ENCODE results near the gene SLIT3.
A peak's percentile ranks its signal among the peaks of the same experiment; 100 is the strongest.

Gene SLIT3

DNA sequence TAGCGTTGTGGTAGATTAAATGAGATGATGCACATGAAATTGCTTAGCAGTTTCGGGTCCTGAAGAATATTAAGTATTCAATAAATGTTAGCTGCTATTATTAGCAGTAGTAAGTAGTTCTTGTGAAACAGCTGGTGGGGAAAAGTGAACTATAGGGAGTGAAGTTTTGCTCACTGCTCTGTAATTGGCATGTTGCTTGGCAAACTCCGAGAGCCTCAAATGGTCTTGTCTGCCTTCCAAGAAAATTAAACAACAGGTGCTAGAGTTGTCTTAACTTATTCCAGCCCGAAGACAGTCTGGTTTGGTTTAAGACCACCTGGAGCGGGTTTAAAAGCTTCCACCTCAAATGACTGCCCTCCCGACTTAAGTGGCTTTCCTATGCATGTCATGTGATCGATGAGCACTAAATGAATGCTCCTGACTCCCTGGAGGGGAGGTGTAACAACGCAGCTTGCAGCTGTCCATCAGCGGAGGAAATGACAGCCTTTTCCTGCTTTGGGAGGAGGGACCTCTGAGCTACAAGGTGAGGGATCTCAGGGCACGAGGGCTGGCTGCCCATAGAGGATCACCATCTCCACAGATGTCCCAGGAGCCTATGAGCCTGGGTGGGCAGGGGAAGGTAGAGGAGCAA, 518.9 kb downstream of the SLIT3 start:
- DNase-seq: peak; percentile 70

GRCh38 chr5:168780888-168781287, 520.1 kb downstream of the SLIT3 start:
- DNase-seq: no peak

GRCh38 chr5:168779333-168779732, 521.6 kb downstream of the SLIT3 start:
- DNase-seq: peak; percentile 7

DNA sequence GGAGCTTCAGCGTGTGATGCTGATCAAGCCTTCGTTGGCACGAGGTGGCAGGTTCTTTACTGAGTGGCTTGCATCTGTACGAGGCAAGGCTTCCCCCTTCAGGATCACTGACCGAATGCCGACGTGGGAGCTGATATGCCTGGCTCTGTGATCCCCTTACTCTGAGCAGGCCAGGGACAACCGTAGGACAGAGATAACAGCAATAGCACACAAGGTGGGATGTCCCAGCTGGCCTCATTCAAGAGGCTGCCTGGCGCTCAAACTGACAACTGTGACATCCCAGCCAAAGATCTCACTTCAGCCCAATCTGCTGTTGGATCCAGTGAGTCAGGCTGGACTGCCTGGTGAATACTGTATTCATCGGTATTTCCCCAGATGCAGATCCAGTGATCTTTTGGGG, 522.4 kb downstream of the SLIT3 start:
- no peak for DNase-seq

DNA sequence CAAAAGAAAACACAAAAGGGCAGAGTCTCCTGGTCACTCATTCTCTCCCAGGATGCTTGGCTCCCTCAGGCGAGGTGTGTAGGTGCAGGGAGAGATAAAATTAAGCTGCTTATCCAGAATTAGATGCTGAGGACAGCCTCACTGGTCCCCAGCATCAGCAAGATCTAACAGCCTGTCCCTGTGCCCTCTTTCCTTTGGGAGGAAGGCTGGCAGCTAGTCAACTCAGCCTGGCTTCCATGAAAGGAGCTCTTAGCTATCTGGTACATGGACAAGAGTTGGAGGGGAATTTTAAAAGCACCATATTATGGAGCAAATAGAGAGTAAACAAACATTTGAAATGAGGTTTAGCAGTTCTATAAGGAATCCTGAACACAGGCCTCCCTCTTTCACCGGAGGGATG, 523.3 kb downstream of the SLIT3 start:
- no peak for DNase-seq

- DNase-seq: no peak
Observed at GRCh38 chr5:168776070-168776469, 524.9 kb downstream of the SLIT3 start.

- no peak for DNase-seq
Observed at GRCh38 chr5:168773226-168773625, 527.7 kb downstream of the SLIT3 start.

GRCh38 chr5:168772316-168772961, 528.5 kb downstream of the SLIT3 start:
- no peak for DNase-seq

GRCh38 chr5:168771678-168772077, 529.3 kb downstream of the SLIT3 start:
- no peak for DNase-seq

GRCh38 chr5:168770996-168771395, 529.9 kb downstream of the SLIT3 start:
- no peak for DNase-seq

DNA sequence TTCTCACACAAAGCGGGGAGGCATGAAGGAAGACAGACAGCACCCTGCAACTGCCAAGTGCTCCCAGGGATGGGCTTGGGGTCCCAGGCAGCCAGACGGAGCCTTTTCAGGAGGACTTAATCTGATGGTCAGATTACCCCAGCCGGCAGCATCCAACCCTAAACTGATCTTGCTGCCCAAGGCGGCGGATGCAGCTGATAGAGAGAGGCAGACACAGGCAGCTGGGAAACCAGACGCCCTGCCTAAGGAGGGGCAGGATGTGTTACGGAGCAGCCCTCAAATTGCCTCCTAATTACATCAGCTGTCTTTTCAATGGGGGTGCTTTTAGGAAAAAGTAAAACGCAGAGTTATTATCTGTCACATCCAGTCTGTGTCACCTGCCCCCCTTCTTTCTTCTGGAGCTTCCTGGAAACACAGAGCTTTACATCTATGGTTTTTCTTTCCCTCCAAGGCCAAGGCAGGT, 530.9 kb downstream of the SLIT3 start:
- DNase-seq: no peak

DNA sequence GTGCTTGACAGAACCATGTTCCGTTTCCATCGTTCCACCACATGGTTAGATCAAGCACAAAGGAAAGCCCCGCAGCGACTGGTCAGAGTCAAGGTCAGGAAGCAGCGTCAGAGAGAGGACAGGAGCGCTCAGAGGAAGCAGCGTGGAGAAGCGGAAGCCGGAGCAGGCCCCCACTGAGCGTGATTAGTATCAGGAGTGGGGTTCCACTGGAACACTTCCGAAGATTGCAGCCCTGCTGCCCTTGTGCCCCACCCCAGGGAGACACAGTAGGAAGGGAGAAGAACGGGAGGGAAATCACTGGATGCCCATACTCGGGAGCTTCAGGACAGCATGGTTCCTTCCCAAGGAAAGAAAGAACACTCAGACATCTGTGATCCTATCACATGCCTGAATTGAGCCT, 532.8 kb downstream of the SLIT3 start:
- no peak for DNase-seq

- DNase-seq: no peak
Observed at GRCh38 chr5:168766426-168766700, 534.6 kb downstream of the SLIT3 start.

GRCh38 chr5:168765551-168766425, 535.2 kb downstream of the SLIT3 start:
- DNase-seq: peak; percentile 91

DNA sequence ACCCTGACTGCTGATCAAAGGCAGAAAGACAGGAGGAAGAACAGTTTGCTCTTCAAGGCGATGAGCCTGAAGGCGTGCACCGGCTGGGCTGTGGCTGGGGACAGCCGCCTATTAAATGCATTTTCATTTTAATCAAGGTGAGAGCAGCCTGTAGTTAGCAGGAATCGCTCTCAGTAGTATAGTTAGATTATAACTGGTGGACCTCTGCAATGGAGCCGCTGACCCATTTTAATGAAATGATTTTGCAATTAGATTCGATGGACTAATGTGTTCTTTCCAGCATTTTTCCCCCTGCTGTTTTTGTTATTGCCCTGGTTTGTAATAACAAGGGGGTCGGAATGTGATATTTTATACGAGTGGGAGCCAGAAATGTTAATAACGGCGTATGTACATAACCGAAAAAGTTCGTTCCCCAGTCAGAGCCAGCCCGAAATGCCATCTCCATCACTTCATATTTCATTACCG, 535.8 kb downstream of the SLIT3 start:
- no peak for DNase-seq

DNA sequence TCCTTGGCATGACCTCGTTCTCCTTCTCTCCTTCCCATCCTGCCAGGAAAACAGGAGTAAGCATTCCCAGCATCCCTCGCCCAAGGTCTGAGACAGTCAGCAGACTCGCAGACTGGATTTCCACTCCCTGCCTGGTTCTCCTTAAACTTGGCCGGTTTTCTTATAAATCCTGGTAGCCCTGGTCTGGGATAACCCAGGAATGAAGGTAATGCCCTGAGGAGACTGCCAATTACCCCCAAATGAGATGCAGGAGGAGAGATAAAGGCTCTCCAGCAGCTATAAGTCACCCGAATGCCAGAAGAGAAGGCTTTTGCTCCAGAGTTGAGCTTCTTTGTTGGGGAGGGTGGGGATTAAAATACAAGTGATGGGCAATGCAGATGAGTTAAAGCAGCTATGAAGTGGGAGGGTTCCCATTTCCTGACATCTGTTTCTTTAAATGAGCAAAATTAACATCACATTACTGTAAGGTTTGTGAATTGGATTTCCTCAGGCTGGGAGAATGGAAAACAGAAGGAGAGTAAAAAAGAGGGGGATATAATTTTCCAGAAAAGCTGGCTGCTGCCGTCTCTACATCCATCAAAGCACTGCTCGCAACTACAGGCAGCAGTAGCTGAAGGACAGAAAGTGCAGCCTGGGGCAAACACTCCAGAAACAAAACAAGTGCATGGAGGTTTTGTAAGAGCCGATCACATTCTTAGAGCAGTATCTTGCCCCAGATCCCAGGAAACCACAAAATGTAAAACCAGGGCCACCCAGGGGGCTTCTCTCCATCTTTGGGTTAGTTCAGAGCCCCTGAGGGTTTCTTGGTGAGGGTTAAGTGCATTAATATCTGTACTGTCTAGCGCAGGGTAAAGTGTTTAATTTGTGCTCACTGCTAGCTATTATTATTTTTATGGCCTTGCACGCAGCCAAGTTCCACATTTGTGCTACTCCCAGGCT, 544.2 kb downstream of the SLIT3 start:
- peak; percentile 77 for DNase-seq

DNA sequence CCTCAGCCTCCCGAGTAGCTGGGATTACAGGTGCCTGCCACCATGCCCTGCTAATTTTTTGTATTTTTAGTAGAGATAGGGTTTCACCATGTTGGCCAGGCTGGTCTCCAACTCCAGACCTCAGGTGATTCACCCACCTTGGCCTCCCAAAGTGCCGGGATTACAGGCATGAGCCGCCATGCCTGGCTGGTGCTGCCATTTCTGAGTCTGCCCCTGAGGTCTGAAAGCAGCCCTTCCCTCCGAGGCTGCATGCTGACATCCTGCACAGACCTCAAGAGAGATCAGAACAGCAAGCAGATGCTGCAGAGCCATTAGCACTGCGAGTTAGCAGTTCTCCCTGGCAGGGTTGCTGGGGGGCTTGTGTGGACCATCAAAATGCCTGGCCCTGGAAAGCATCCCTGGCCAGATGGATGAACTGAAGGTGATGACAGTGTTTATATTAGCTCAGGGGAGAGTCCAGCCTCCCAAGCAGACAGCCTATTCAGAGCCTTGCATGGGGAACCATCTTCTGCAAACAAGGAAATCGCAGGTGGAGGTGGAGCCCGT, 545.3 kb downstream of the SLIT3 start:
- DNase-seq: no peak

DNA sequence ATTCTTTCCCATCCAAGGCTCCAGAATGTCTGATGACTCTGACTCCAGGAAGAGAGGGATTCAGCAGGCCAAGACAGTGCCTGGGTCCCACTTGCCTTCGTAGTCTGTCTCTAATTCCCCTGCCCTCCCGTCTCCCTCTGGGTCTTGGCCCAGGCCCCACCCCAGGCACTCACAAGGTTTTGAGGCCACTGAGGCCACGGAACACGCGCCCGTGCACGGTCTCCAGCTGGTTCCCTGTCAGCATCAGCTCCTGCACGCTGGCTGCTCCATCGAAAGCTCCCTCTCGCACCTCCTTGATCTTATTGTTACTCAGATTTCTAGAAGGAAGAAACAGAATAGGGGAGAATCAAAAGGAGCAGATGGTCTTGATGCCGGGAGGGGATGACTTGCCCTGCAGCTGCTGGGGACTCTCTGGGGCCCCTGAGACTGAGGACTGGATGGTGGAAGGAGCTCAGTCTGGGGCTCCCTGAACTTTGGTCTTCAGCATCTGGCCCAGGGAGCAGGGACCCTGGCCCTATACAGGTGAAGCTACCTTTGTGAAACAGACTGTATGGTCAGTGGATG, 547.2 kb downstream of the SLIT3 start:
- DNase-seq: no peak

GRCh38 chr5:168752416-168753190, 548.3 kb downstream of the SLIT3 start:
- DNase-seq: no peak

GRCh38 chr5:168752012-168752411, 548.9 kb downstream of the SLIT3 start:
- no peak for DNase-seq

- no peak for DNase-seq
Observed at GRCh38 chr5:168750926-168751325, 550.0 kb downstream of the SLIT3 start.
